ENCODE results near the gene NOLC1. TPM values are rescaled to one million over a fixed set of nuclear protein-coding genes. Genes with fewer than 3 reads are reported as not detected.
"Not testable (repeated sequence)": the region's sequence is repeated elsewhere in the genome, so short reads cannot be mapped to it uniquely, and the experiment has no call there.

The NOLC1 gene
- total RNA-seq, 2 experiments from 2014 or later = 210 to 215 TPM

GRCh38 chr10:102185272-102185671 lies 33.1 kb downstream of the NOLC1 start:
- Mint-ChIP-seq H3K36me3 (ENCODE audit: low read depth) (no peaks in the 10 kb centered on the region), H3K27ac (no peak overlapping the region), H3K9me3 (peaks cover 4% of the 10 kb centered on the region), H3K4me3 (no peak overlapping the region), H3K27me3 (no peaks in the 10 kb centered on the region), H3K4me1 (ENCODE audit: low read depth) (peaks cover 12% of the 10 kb centered on the region)
- ChIA-PET POLR2A (interaction anchor here (0.7 kb wide), 1 partner anchor 91 kb away, joined by 3 read pairs; no protein-coding TSS in a partner anchor), CTCF (interaction anchor here (0.7 to 4.8 kb wide), 4 partner anchors 14 to 167 kb away, joined by 3 to 24 read pairs (median 4); no protein-coding TSS in a partner anchor)
- DNase-seq (no peak), ATAC-seq (no peak)
- intact Hi-C loops (cut with micrococcal nuclease) = no loop called here
- TF ChIP-seq, protein P1, sequence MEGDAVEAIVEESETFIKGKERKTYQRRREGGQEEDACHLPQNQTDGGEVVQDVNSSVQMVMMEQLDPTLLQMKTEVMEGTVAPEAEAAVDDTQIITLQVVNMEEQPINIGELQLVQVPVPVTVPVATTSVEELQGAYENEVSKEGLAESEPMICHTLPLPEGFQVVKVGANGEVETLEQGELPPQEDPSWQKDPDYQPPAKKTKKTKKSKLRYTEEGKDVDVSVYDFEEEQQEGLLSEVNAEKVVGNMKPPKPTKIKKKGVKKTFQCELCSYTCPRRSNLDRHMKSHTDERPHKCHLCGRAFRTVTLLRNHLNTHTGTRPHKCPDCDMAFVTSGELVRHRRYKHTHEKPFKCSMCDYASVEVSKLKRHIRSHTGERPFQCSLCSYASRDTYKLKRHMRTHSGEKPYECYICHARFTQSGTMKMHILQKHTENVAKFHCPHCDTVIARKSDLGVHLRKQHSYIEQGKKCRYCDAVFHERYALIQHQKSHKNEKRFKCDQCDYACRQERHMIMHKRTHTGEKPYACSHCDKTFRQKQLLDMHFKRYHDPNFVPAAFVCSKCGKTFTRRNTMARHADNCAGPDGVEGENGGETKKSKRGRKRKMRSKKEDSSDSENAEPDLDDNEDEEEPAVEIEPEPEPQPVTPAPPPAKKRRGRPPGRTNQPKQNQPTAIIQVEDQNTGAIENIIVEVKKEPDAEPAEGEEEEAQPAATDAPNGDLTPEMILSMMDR (IDR thresholded peaks at IDR 0.05) = no peak

DNA sequence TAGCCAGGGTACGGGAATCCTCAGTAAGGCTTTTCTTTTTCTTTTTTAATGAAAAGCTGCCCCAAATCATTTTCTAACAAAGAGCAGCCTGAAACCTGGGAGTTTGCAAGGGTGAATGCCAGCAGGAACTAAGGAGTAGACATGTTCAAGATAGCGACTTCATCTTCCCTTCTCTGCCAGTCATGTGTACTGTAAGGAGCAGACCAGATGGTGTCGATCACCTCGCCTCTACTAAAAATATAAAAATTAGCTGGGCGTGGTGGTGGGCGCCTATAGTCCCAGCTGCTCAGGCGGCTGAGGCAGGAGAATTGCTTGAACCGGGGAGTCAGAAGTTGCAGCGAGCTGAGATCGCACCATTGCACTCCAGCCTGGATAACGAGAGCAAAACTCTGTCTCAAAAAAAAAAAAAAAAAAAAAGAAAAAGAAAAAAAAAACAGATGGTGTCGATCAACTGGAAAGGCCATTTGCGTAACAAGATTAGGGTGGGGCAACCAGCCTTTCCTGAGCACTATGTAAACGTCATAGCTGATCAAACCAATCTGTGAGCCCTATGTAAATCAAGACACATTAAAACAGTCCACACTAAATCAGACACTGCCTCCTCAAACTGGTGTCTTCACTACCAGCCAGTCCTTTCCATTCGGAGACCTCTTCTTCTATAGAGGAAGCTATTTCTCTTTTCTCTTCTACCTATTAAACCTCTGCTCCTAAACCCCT lies 33.8 kb downstream of the NOLC1 start:
- DNase-seq (no peak), ATAC-seq (no peak)
- ChIA-PET CTCF (interaction anchor here (1.0 to 4.8 kb wide), 3 partner anchors 14 to 44 kb away, joined by 3 to 24 read pairs (median 4); no protein-coding TSS in a partner anchor), POLR2A (interaction anchor here (0.7 kb wide), 1 partner anchor 92 kb away, joined by 3 read pairs; no protein-coding TSS in a partner anchor)
- TF ChIP-seq, protein P1 (IDR thresholded peaks at IDR 0.05) = no peak
- Mint-ChIP-seq H3K36me3 (ENCODE audit: low read depth) (no peaks in the 10 kb centered on the region), H3K4me1 (ENCODE audit: low read depth) (peaks cover 12% of the 10 kb centered on the region), H3K9me3 (peaks cover 4% of the 10 kb centered on the region), H3K27me3 (no peaks in the 10 kb centered on the region), H3K27ac (no peak overlapping the region), H3K4me3 (no peak overlapping the region)
- intact Hi-C loops (cut with micrococcal nuclease) = no loop called here

DNA sequence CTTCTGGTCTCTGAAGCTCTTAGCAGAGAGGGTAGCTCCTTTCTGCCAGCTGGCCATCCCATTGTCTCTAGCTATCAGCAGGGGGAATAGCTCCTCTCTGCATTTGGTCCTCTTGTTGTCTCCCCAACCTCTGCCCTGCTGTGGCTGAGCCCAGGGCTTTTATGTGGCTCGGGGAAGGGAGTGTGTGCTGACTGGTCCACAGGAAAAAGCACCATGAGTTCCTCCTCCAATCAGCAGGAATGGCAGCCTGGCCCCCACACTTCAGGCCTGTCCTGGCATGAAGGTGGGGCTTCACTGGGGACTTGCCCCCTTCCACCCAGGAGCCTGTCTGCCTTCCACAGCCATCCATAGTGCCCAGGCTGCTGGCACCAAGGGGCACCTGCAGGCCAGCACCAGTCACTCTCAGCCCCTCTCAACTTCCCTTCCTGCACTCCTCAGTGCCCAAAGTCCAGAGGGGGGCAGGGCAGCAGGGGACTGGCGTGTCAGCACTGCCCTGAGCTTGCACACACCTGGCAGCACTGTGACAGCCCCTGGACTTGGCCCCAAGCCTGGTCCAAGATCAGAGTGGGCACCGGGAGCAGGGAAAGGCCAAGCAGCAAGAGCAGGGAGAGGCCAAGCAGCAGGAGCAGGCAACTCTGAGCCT lies 36.2 kb downstream of the NOLC1 start:
- no peak overlapping the region for H3K4me3 Mint-ChIP-seq
- POLR2A ChIA-PET = no interaction called here

DNA sequence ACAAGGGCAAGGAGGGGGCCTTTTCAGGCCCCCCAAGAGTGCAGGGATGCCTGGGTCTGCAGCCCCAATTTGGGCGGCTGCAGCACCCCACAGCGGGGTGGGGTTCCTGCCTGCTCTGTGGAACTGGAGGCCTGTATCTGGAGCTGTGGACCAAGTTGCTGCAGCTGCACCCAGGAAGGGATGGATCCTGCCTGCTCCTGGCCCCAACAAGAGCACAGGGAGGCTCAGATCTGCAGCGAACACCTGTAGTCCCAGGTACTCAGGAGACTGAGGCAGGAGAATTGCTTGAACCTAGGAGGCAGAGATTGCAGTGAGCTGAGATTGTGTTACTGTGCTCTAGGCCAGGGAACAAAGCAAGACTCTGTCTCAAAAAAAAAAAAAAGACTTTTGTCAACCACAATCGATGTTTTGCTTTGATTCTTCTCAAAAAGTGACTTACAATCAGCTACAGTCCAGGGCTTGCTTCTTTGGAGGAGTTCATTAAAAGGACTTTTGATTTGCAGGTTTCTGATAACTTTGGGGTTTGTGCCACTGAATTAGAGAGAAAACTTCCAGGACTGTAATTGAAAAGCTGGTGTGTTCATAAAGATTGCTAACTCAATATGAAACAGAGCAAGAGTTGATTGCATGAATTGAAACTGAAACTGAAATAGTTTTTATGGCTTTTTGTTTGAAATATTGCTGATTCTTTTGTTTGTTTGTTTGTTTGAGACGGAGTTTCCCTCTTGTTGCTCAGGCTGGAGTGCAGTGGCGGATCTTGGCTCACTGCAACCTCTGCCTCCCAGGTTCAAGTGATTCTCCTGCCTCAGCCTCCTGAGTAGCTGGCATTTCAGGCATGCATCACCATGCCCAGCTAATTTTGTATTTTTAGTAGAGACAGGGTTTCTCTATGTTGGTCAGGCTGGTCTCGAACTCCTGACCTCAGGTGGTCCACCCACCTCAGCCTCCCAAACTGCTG lies 37.0 kb downstream of the NOLC1 start:
- ATAC-seq = peak; percentile 73
- peak overlapping the region; percentile 6 for H3K27ac Mint-ChIP-seq

More for the DNA sequence above, 36.2 kb downstream of the NOLC1 start:
- Mint-ChIP-seq H3K27ac (no peak overlapping the region), H3K27me3 (no peaks in the 10 kb centered on the region), H3K9me3 (peaks cover 14% of the 10 kb centered on the region), H3K36me3 (ENCODE audit: low read depth) (peaks cover 3% of the 10 kb centered on the region), H3K4me1 (ENCODE audit: low read depth) (peaks cover 12% of the 10 kb centered on the region)
- DNase-seq (no peak), ATAC-seq (no peak)
- CTCF ChIA-PET = interaction anchor here (2.2 to 5.4 kb wide), 3 partner anchors 19 to 115 kb away, joined by 5 to 25 read pairs (median 24); no protein-coding TSS in a partner anchor
- TF ChIP-seq, protein P1 (IDR thresholded peaks at IDR 0.05) = no peak
- intact Hi-C loops (cut with micrococcal nuclease) = no loop called here

GRCh38 chr10:102191956-102192355 lies 39.8 kb downstream of the NOLC1 start:
- peaks cover 16% of the 10 kb centered on the region for H3K4me1 Mint-ChIP-seq (ENCODE audit: low read depth)
- peaks cover 3% of the 10 kb centered on the region for H3K36me3 Mint-ChIP-seq (ENCODE audit: low read depth)
- TF ChIP-seq, protein P1 (IDR thresholded peaks at IDR 0.05) = no peak
- H3K9me3 Mint-ChIP-seq = peaks cover 10% of the 10 kb centered on the region
- intact Hi-C loops (cut with micrococcal nuclease) = no loop called here
- ATAC-seq (no peak), DNase-seq (no peak)
- no peak overlapping the region for H3K27ac Mint-ChIP-seq
- H3K27me3 Mint-ChIP-seq = no peaks in the 10 kb centered on the region
- ChIA-PET POLR2A (no interaction called here), CTCF (interaction anchor here (5.4 kb wide), 1 partner anchor 39 kb away, joined by 25 read pairs; no protein-coding TSS in a partner anchor)
- no peak overlapping the region for H3K4me3 Mint-ChIP-seq

More for the DNA sequence above, 37.0 kb downstream of the NOLC1 start:
- peaks cover 12% of the 10 kb centered on the region for H3K4me1 Mint-ChIP-seq (ENCODE audit: low read depth)
- H3K4me3 Mint-ChIP-seq; intact Hi-C loops (cut with micrococcal nuclease); H3K36me3 Mint-ChIP-seq (ENCODE audit: low read depth); H3K27me3 Mint-ChIP-seq: not testable (repeated sequence)
- POLR2A ChIA-PET = interaction anchor here (0.8 kb wide), 1 partner anchor 29 kb away, joined by 3 read pairs; no protein-coding TSS in a partner anchor
- peaks cover 14% of the 10 kb centered on the region for H3K9me3 Mint-ChIP-seq
- CTCF ChIA-PET = interaction anchor here (1.1 to 5.4 kb wide), 7 partner anchors 11 to 394 kb away, joined by 3 to 25 read pairs (median 4); no protein-coding TSS in a partner anchor
- DNase-seq = peak; percentile 17
